B cell (primary cell): ENCODE results near the gene GATA1. TPM values are rescaled to one million over a fixed set of nuclear protein-coding genes. Genes with fewer than 3 reads are reported as not detected.

ENCODE experiments used
- ATAC-seq: fragments of 200-7000 bp; cut with Tn5 transposase; one replicate; pipeline ENCODE4 v1.10.0; 2021; ENCODE audit warnings: low read depth, mild to moderate bottlenecking, moderate number of reproducible peaks, moderate library complexity
- CTCF ChIA-PET: fragments of 350-600 bp; sonication (Branson Sonifier 250); formaldehyde crosslinking; loops from one replicate; lab custom pipeline; 2021; ENCODE audit warnings: antibody characterized with exemption, inconsistent platforms; lab: Charles Lee
- POLR2A ChIA-PET: fragments of 350-600 bp; sonication (Branson Sonifier 250); formaldehyde crosslinking; loops from one replicate; lab custom pipeline; 2021; ENCODE audit warnings: antibody characterized with exemption; lab: Charles Lee
- DNase-seq: peaks from one replicate; pipeline ENCODE4 v3.0.0; 2013
- H2AFZ ChIP-seq: 2 replicates; pipeline ENCODE4 v1.6.1; 2012; ENCODE audit warnings: mild to moderate bottlenecking, low read depth, low read length; ENCODE audit not compliant: insufficient read depth, poor library complexity, severe bottlenecking
- H3K27ac ChIP-seq, 2 donors: 1 replicate in 1 of 2; 2 replicates in 1 of 2; pipeline ENCODE4 v1.5.1; 2012 to 2013; ENCODE audit warnings: low read length in 2 of 2, mild to moderate bottlenecking in 2 of 2, moderate library complexity in 1 of 2
- H3K27me3 ChIP-seq, 4 experiments: fragments of 200-600 bp in 1 of 4; sonication (generic) in 1 of 4; replicated peaks in 1 of 4; 1 replicate in 2 of 4; 2 replicates in 2 of 4; pipeline versions ENCODE4 v1.6.1 to v1.7.0; 2013 to 2016; ENCODE audit warnings: low read length in 3 of 4, mild to moderate bottlenecking in 2 of 4, mixed read lengths in 1 of 4, moderate library complexity in 1 of 4; ENCODE audit not compliant: insufficient read depth in 4 of 4, control insufficient read depth in 3 of 4; ENCODE audit errors: control extremely low read depth in 1 of 4
- H3K36me3 ChIP-seq, 2 experiments: replicated peaks in 1 of 2; 1 replicate in 1 of 2; 2 replicates in 1 of 2; pipeline versions ENCODE4 v1.6.1 to v1.7.1; 2013; ENCODE audit warnings: low read length in 1 of 2; ENCODE audit not compliant: insufficient read depth in 2 of 2, control insufficient read depth in 1 of 2; ENCODE audit errors: control extremely low read depth in 1 of 2, extremely low read depth in 1 of 2
- H3K4me1 ChIP-seq, 2 donors: fragments of 200-600 bp in 1 of 2; sonication (generic) in 1 of 2; 1 replicate in 1 of 2; 2 replicates in 1 of 2; pipeline versions ENCODE4 v1.5.1 to v1.6.1; 2013 to 2017; ENCODE audit warnings: low read length in 2 of 2; ENCODE audit not compliant: control insufficient read depth in 2 of 2, insufficient read depth in 2 of 2
- H3K4me2 ChIP-seq: replicated peaks from 2 replicates; pipeline ENCODE3; 2012; ENCODE audit warnings: mild to moderate bottlenecking, low read depth, low read length; ENCODE audit not compliant: poor library complexity, severe bottlenecking
- H3K4me3 ChIP-seq, 5 experiments: fragments of 200-600 bp in 1 of 5; sonication (generic) in 1 of 5; 1 replicate in 3 of 5; 2 replicates in 2 of 5; pipeline versions ENCODE4 v1.5.1 to v1.7.0; 2011 to 2016; ENCODE audit warnings: low read length in 4 of 5, mild to moderate bottlenecking in 4 of 5, low read depth in 2 of 5, control low read depth in 1 of 5, moderate library complexity in 1 of 5; ENCODE audit not compliant: insufficient read depth in 1 of 5; ENCODE audit errors: control extremely low read depth in 1 of 5, extremely low read depth in 1 of 5
- H3K79me2 ChIP-seq: fragments of 200-600 bp; sonication (generic); one replicate; pipeline ENCODE4 v1.6.0; 2016; ENCODE audit warnings: low read length; ENCODE audit not compliant: control insufficient read depth, insufficient read depth
- H3K9ac ChIP-seq: fragments of 200-600 bp; sonication (generic); 2 replicates; pipeline ENCODE4 v1.6.1; 2017; ENCODE audit warnings: mild to moderate bottlenecking, low read length, moderate library complexity
- H3K9me3 ChIP-seq, 3 donors: one replicate each; pipeline versions ENCODE4 v1.6.1 to v1.7.1; 2013; ENCODE audit warnings: low read length in 2 of 3; ENCODE audit not compliant: control insufficient read depth in 2 of 3, insufficient read depth in 1 of 3; ENCODE audit errors: control extremely low read depth in 1 of 3
- H4K20me1 ChIP-seq: 2 replicates; pipeline ENCODE4 v1.6.0; 2012; ENCODE audit warnings: mild to moderate bottlenecking, low read length; ENCODE audit not compliant: insufficient read depth, control insufficient read depth, poor library complexity, severe bottlenecking
- H3K27ac Mint-ChIP-seq: one replicate; pipeline ENCODE4 v1.8.0; 2021; ENCODE audit warnings: mixed read lengths
- H3K27me3 Mint-ChIP-seq: one replicate; pipeline ENCODE4 v1.8.0; 2021; ENCODE audit warnings: mixed read lengths
- H3K4me1 Mint-ChIP-seq: one replicate; pipeline ENCODE4 v1.8.0; 2021; ENCODE audit warnings: mixed read lengths
- H3K4me3 Mint-ChIP-seq: one replicate; pipeline ENCODE4 v1.8.0; 2021; ENCODE audit warnings: mixed read lengths
- H3K9me3 Mint-ChIP-seq: one replicate; pipeline ENCODE4 v1.8.0; 2022; ENCODE audit warnings: mixed read lengths; ENCODE audit not compliant: insufficient read depth
- EZH2 ChIP-seq: IDR thresholded peaks from 2 replicates; pipeline ENCODE4 v1.6.1; 2012; ENCODE audit warnings: borderline replicate concordance, low read depth, mild to moderate bottlenecking, moderate library complexity, low read length; ENCODE audit not compliant: insufficient read depth, poor library complexity, severe bottlenecking
- WGBS: methylation state at CpG from one replicate; pipeline ENCODE4 v1.1.5; 2013; ENCODE audit warnings: missing lambda C conversion rate; ENCODE audit not compliant: insufficient coverage; 5-methylcytosine and 5-hydroxymethylcytosine counted together
- intact Hi-C: fragments of 100-400 bp; cut with micrococcal nuclease; formaldehyde crosslinking; loops from one replicate; pipeline ENCODE4 v1.10.0; 2022
- polyA plus RNA-seq: library from polyadenylated mRNA; depleted of rRNA; stranded (reverse); fragments of >200 nt; gene quantifications from 2 replicates; pipeline ENCODE4 v1.2.3, GENCODE V29; 2012
- total RNA-seq, 2 donors: library from RNA; stranded (reverse); fragments of 120-200 nt in 1 of 2; gene quantifications; 1 replicate in 1 of 2; 2 replicates in 1 of 2; pipeline versions ENCODE4 v1.2.3 to v1.2.4, GENCODE V29; 2013 to 2022
- TF ChIP-seq, protein P1 (sequence below): fragments of 200-600 bp; IDR thresholded peaks from one replicate; pipeline ENCODE4 v1.8.0; 2022; ENCODE audit warnings: antibody characterized with exemption, mild to moderate bottlenecking

The GATA1 gene
- total and polyA plus RNA-seq, 2 donors (not counting 1 experiment from before 2014, with no cell fraction given) = not detected

- intact Hi-C loops = no loop called here
- H3K9me3 Mint-ChIP-seq = no peaks in the 10 kb centered on the region
- no peak overlapping the region for H3K4me3 ChIP-seq
These were observed 40.7 kb downstream of the GATA1 start for GRCh38 chrX:48826876-48827653.

GRCh38 chrX:48827654-48827968 lies 41.2 kb downstream of the GATA1 start:
- H3K9me3 ChIP-seq = peaks cover 0 to 11% (median 0%) of the 10 kb centered on the region in 3 donors
- ATAC-seq (no peak), DNase-seq (no peak)
- peaks cover 0 to 4% of the 10 kb centered on the region in 2 experiments for H3K36me3 ChIP-seq
- peaks cover 0 to 26% (median 7%) of the 10 kb centered on the region in 4 experiments for H3K27me3 ChIP-seq
- peaks cover 0 to 6% of the 10 kb centered on the region in 2 donors for H3K4me1 ChIP-seq
- peaks cover 26% of the 10 kb centered on the region for H3K27me3 Mint-ChIP-seq
- H3K79me2 ChIP-seq = no peaks in the 10 kb centered on the region
- ChIA-PET POLR2A (no interaction called here), CTCF (no interaction called here)
- no peak overlapping the region for H3K9ac ChIP-seq
- no peak overlapping the region for H3K4me3 ChIP-seq
- peak overlapping the region; percentile 65 for H3K4me3 Mint-ChIP-seq
- H3K4me1 Mint-ChIP-seq = peaks cover 7% of the 10 kb centered on the region
- intact Hi-C loops = no loop called here
- no peaks in the 10 kb centered on the region for H3K9me3 Mint-ChIP-seq
- no peak overlapping the region for H3K4me2 ChIP-seq
- no peak overlapping the region for H3K27ac Mint-ChIP-seq
- no peak overlapping the region for H2AFZ ChIP-seq
- no peak overlapping the region for H3K27ac ChIP-seq
- no CpG with 5 or more reads among the region's 4 CpGs for WGBS
- no peaks in the 10 kb centered on the region for H4K20me1 ChIP-seq
- TF ChIP-seq EZH2 = no peak
- TF ChIP-seq, protein P1, sequence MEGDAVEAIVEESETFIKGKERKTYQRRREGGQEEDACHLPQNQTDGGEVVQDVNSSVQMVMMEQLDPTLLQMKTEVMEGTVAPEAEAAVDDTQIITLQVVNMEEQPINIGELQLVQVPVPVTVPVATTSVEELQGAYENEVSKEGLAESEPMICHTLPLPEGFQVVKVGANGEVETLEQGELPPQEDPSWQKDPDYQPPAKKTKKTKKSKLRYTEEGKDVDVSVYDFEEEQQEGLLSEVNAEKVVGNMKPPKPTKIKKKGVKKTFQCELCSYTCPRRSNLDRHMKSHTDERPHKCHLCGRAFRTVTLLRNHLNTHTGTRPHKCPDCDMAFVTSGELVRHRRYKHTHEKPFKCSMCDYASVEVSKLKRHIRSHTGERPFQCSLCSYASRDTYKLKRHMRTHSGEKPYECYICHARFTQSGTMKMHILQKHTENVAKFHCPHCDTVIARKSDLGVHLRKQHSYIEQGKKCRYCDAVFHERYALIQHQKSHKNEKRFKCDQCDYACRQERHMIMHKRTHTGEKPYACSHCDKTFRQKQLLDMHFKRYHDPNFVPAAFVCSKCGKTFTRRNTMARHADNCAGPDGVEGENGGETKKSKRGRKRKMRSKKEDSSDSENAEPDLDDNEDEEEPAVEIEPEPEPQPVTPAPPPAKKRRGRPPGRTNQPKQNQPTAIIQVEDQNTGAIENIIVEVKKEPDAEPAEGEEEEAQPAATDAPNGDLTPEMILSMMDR = no peak

More at GRCh38 chrX:48826876-48827653, 40.7 kb downstream of the GATA1 start:
- Histone ChIP-seq H3K27ac (no peak overlapping the region), H4K20me1 (no peaks in the 10 kb centered on the region), H3K4me1 (peaks cover 0 to 6% of the 10 kb centered on the region in 2 donors), H3K9me3 (peaks cover 0 to 11% (median 0%) of the 10 kb centered on the region in 3 donors), H3K36me3 (peaks cover 0 to 4% of the 10 kb centered on the region in 2 experiments), H2AFZ (no peak overlapping the region), H3K27me3 (peaks cover 0 to 24% (median 7%) of the 10 kb centered on the region in 4 experiments), H3K79me2 (no peaks in the 10 kb centered on the region), H3K4me2 (peak overlapping the region; percentile 54), H3K9ac (no peak overlapping the region)
- Mint-ChIP-seq H3K27me3 (peaks cover 22% of the 10 kb centered on the region), H3K27ac (no peak overlapping the region), H3K4me1 (peaks cover 7% of the 10 kb centered on the region), H3K4me3 (peak overlapping the region; percentile 65)
- ATAC-seq (no peak), DNase-seq (no peak)
- CTCF ChIA-PET = no interaction called here
- POLR2A ChIA-PET = no interaction called here
- TF ChIP-seq, protein P1 = no peak
- TF ChIP-seq EZH2 = no peak
- 28% methylated on average over 53 of the region's 73 CpGs for WGBS
